ENCODE measurements around the gene CSRNP3. TPM values are rescaled to one million over a fixed set of nuclear protein-coding genes. Genes with fewer than 3 reads are reported as not detected.

The CSRNP3 gene
- polyA plus RNA-seq, 2 of the 4 experiments (the other 2 are of a cell fraction), result 0.05 to 0.25 TPM

GRCh38 chr2:165699946-165700345 lies 230.4 kb downstream of the CSRNP3 start:
- no peak for TF ChIP-seq CTCF (IDR thresholded peaks at IDR 0.05)
- TF ChIP-seq ESRRA (IDR thresholded peaks at IDR 0.05; ENCODE audit: borderline replicate concordance, low read length), result no peak
- Histone ChIP-seq H3K27ac (no peak overlapping the region), H3K9me3 (no peaks in the 10 kb centered on the region), H3K4me1 (no peaks in the 10 kb centered on the region), H3K4me2 (no peak overlapping the region), H3K4me3 (no peak overlapping the region)
- FAIRE-seq (no peak), ATAC-seq (no peak), DNase-seq (ENCODE audit: low read depth in 1 of 2, low spot score in 1 of 2) (no peak)
- WGBS (ENCODE audit: missing lambda C conversion rate), result 76% methylated on average over 2 of the region's 2 CpGs
- CTCF ChIA-PET, result interaction anchor here (1.0 to 1.1 kb wide), 2 partner anchors 13 to 18 kb away, joined by 3 read pairs; no protein-coding TSS in a partner anchor
- POLR2A ChIA-PET, result no interaction called here

- WGBS (ENCODE audit: missing lambda C conversion rate), result 10% methylated on average over 5 of the region's 5 CpGs
- no peak overlapping the region for H3K4me3 ChIP-seq
- CTCF ChIA-PET, result interaction anchor here (1.3 kb wide), 1 partner anchor 9 kb away, joined by 4 read pairs; no protein-coding TSS in a partner anchor
- no peak for ATAC-seq
- DNase-seq (ENCODE audit: low read depth in 1 of 2, low spot score in 1 of 2), result no peak
- no peaks in the 10 kb centered on the region for H3K9me3 ChIP-seq
- no peak for TF ChIP-seq EHF (CRISPR knock-in tag; IDR thresholded peaks at IDR 0.05)
- no peak for TF ChIP-seq RFX5 (IDR thresholded peaks at IDR 0.05)
- TF ChIP-seq FOSL2 (IDR thresholded peaks at IDR 0.05), result no peak
- no peak for TF ChIP-seq FOSL2 (CRISPR knock-in tag; IDR thresholded peaks at IDR 0.05)
- no peak for TF ChIP-seq HOXB13 (CRISPR knock-in tag; IDR thresholded peaks at IDR 0.05; ENCODE audit: low read depth)
- no peak overlapping the region for H3K4me2 ChIP-seq
- no peak for FAIRE-seq
- H3K27ac ChIP-seq, result no peak overlapping the region
- no peaks in the 10 kb centered on the region for H3K4me1 ChIP-seq
- POLR2A ChIA-PET, result no interaction called here
Observed at GRCh38 chr2:165700531-165700930, 231.0 kb downstream of the CSRNP3 start.

GRCh38 chr2:165701147-165701546 lies 231.6 kb downstream of the CSRNP3 start:
- FAIRE-seq (no peak), DNase-seq (ENCODE audit: low read depth in 1 of 2, low spot score in 1 of 2) (no peak), ATAC-seq (no peak)
- Histone ChIP-seq H3K27ac (no peak overlapping the region), H3K4me2 (no peak overlapping the region), H3K4me3 (no peak overlapping the region), H3K9me3 (no peaks in the 10 kb centered on the region), H3K4me1 (no peaks in the 10 kb centered on the region)
- WGBS (ENCODE audit: missing lambda C conversion rate), result 21% methylated on average over 6 of the region's 6 CpGs
- ChIA-PET CTCF (interaction anchor here (1.3 kb wide), 1 partner anchor 9 kb away, joined by 4 read pairs; no protein-coding TSS in a partner anchor), POLR2A (no interaction called here)
- no peak for TF ChIP-seq FOSB (CRISPR knock-in tag; IDR thresholded peaks at IDR 0.05)
- TF ChIP-seq PBX3 (IDR thresholded peaks at IDR 0.05), result no peak
- TF ChIP-seq ZFP36 (IDR thresholded peaks at IDR 0.05; ENCODE audit: borderline replicate concordance, partially characterized antibody), result no peak
- no peak for TF ChIP-seq HMGXB4 (CRISPR knock-in tag; IDR thresholded peaks at IDR 0.05; ENCODE audit: borderline replicate concordance)
- no peak for TF ChIP-seq USF2 (IDR thresholded peaks at IDR 0.05)
- no peak for TF ChIP-seq EHMT2 (IDR thresholded peaks at IDR 0.05; ENCODE audit: low read depth)

- TF ChIP-seq JUN (IDR thresholded peaks at IDR 0.05), result no peak
- TF ChIP-seq NR3C1 (IDR thresholded peaks at IDR 0.05), result no peak
- TF ChIP-seq MAZ (IDR thresholded peaks at IDR 0.05; ENCODE audit: borderline replicate concordance, low read depth, low read length), result no peak
- TF ChIP-seq PBX3 (IDR thresholded peaks at IDR 0.05), result no peak
- no peak for TF ChIP-seq RCOR1 (IDR thresholded peaks at IDR 0.05; ENCODE audit: low read depth, low read length)
- TF ChIP-seq POLR2A (IDR thresholded peaks at IDR 0.05; ENCODE audit: low read length), result no peak
- TF ChIP-seq BHLHE40 (IDR thresholded peaks at IDR 0.05; ENCODE audit: low read depth, low read length), result no peak
- ChIA-PET CTCF (no interaction called here), POLR2A (no interaction called here)
- Histone ChIP-seq H3K27ac (no peak overlapping the region), H3K4me3 (no peak overlapping the region), H3K4me1 (no peaks in the 10 kb centered on the region), H3K9me3 (no peaks in the 10 kb centered on the region), H3K4me2 (no peak overlapping the region)
- no peak for FAIRE-seq
- DNase-seq (ENCODE audit: low read depth in 1 of 2, low spot score in 1 of 2), result no peak
- WGBS (ENCODE audit: missing lambda C conversion rate), result 13% methylated on average over 3 of the region's 3 CpGs
- ATAC-seq, result no peak
Observed at GRCh38 chr2:165706960-165707487, 237.5 kb downstream of the CSRNP3 start.
